H1 (cell line): ENCODE measurements around the gene PPARA. TPM values are rescaled to one million over a fixed set of nuclear protein-coding genes. Genes with fewer than 3 reads are reported as not detected.

Experiments
- CTCF ChIA-PET: fragments of 300-600 bp; sonication (Branson Sonifier 250); formaldehyde crosslinking; loops from one replicate; lab custom pipeline; 2021; ENCODE audit not compliant: partially characterized antibody; lab: Charles Lee
- POLR2A ChIA-PET: fragments of 300-600 bp; sonication (Branson Sonifier 250); formaldehyde crosslinking; loops from one replicate; lab custom pipeline; 2021; ENCODE audit warnings: inconsistent platforms; ENCODE audit not compliant: partially characterized antibody; lab: Charles Lee
- DNase-seq, 2 experiments: peaks; one replicate each; pipeline versions ENCODE4 v3.0.0 to v3.0.0-alpha.2; 2010 to 2022; ENCODE audit warnings: low spot score in 2 of 2, low read depth in 1 of 2, mixed read lengths in 1 of 2
- FAIRE-seq: peaks from 2 replicates; lab custom pipeline; 2011; peaks lifted over from hg19 to GRCh38; lab: Jason Lieb, UNC
- H2AFZ ChIP-seq: 2 replicates; pipeline ENCODE4 v1.8.1; 2012; ENCODE audit warnings: low read length, inconsistent platforms
- H2AK5ac ChIP-seq: 2 replicates; pipeline ENCODE4 v1.6.1; 2013; ENCODE audit warnings: low read depth, low read length
- H2BK120ac ChIP-seq: replicated peaks from 2 replicates; pipeline ENCODE3; 2013; ENCODE audit warnings: low read depth, low read length, inconsistent platforms
- H2BK12ac ChIP-seq: 2 replicates; pipeline ENCODE4 v1.6.1; 2013; ENCODE audit warnings: low read depth, low read length
- H2BK15ac ChIP-seq: 2 replicates; pipeline ENCODE4 v1.6.1; 2013; ENCODE audit warnings: low read length
- H2BK20ac ChIP-seq: 2 replicates; pipeline ENCODE4 v1.6.1; 2013; ENCODE audit warnings: low read length
- H2BK5ac ChIP-seq: 2 replicates; pipeline ENCODE4 v1.6.1; 2013; ENCODE audit warnings: low read depth, low read length
- H3K14ac ChIP-seq: 2 replicates; pipeline ENCODE4 v1.6.1; 2013; ENCODE audit warnings: inconsistent platforms; ENCODE audit not compliant: insufficient read length
- H3K18ac ChIP-seq: 2 replicates; pipeline ENCODE4 v1.6.1; 2013; ENCODE audit warnings: low read length; ENCODE audit errors: extremely low read depth
- H3K23ac ChIP-seq: 2 replicates; pipeline ENCODE4 v1.6.1; 2013; ENCODE audit warnings: inconsistent platforms; ENCODE audit not compliant: insufficient read length
- H3K23me2 ChIP-seq: 2 replicates; pipeline ENCODE4 v1.6.1; 2013; ENCODE audit warnings: low read depth, low read length
- H3K27ac ChIP-seq: 2 replicates; pipeline ENCODE4 v1.6.1; 2011; ENCODE audit warnings: low read depth, low read length, inconsistent platforms
- H3K27me3 ChIP-seq, 4 experiments: replicated peaks in 1 of 4; 1 replicate in 1 of 4; 2 replicates in 3 of 4; pipeline versions ENCODE4 v1.6.1 to v1.8.1; 2011 to 2013; ENCODE audit warnings: low read length in 3 of 4, mild to moderate bottlenecking in 3 of 4, inconsistent platforms in 2 of 4, mixed read lengths in 2 of 4, moderate library complexity in 1 of 4; ENCODE audit not compliant: control insufficient read depth in 3 of 4, insufficient read depth in 3 of 4; ENCODE audit errors: extremely low read depth in 1 of 4
- H3K36me3 ChIP-seq, 4 experiments: 2 replicates each; pipeline versions ENCODE4 v1.6.1 to v1.8.1; 2011 to 2013; ENCODE audit warnings: mild to moderate bottlenecking in 4 of 4, low read length in 3 of 4, moderate library complexity in 2 of 4, control low read depth in 1 of 4, inconsistent platforms in 1 of 4; ENCODE audit not compliant: insufficient read depth in 4 of 4, control insufficient read depth in 2 of 4
- H3K4ac ChIP-seq: replicated peaks from 2 replicates; pipeline ENCODE3; 2013; ENCODE audit warnings: low read length, low read depth, mixed read lengths, inconsistent platforms; ENCODE audit not compliant: insufficient read length
- H3K4me1 ChIP-seq, 4 experiments: replicated peaks in 1 of 4; 1 replicate in 1 of 4; 2 replicates in 3 of 4; pipeline versions ENCODE4 v1.6.1 to v1.8.1; 2011 to 2013; ENCODE audit warnings: low read length in 3 of 4, inconsistent platforms in 2 of 4, mixed read lengths in 1 of 4; ENCODE audit not compliant: insufficient read depth in 4 of 4, control insufficient read depth in 3 of 4
- H3K4me2 ChIP-seq, 2 experiments: 2 replicates each; pipeline versions ENCODE4 v1.6.1 to v1.8.1; 2011 to 2013; ENCODE audit warnings: low read depth in 2 of 2, low read length in 2 of 2, control low read depth in 1 of 2, inconsistent platforms in 1 of 2, mild to moderate bottlenecking in 1 of 2; ENCODE audit not compliant: insufficient read depth in 1 of 2
- H3K4me3 ChIP-seq, 4 experiments: fragments of 200-600, 300-600 bp in 1 of 4; sonication (generic), shearing (Covaris generic), sonication (Bioruptor Twin) in 1 of 4; 2 replicates each; pipeline versions ENCODE4 v1.5.1 to v1.8.1; 2011 to 2016; ENCODE audit warnings: low read length in 4 of 4, low read depth in 3 of 4, control low read depth in 2 of 4, inconsistent platforms in 2 of 4, mild to moderate bottlenecking in 2 of 4, mixed read lengths in 1 of 4, moderate library complexity in 1 of 4; ENCODE audit not compliant: insufficient read depth in 2 of 4; ENCODE audit errors: extremely low read depth in 1 of 4
- H3K56ac ChIP-seq: replicated peaks from 2 replicates; pipeline ENCODE3; 2013; ENCODE audit warnings: low read depth, mild to moderate bottlenecking, mixed read lengths, low read length, inconsistent platforms; ENCODE audit not compliant: insufficient read length
- H3K79me1 ChIP-seq: 2 replicates; pipeline ENCODE4 v1.6.1; 2013; ENCODE audit warnings: low read depth, low read length, control low read depth
- H3K79me2 ChIP-seq, 2 experiments: 2 replicates each; pipeline versions ENCODE4 v1.6.1 to v1.8.1; 2012 to 2013; ENCODE audit warnings: low read length in 2 of 2, mild to moderate bottlenecking in 2 of 2, inconsistent platforms in 1 of 2; ENCODE audit not compliant: insufficient read depth in 2 of 2, control insufficient read depth in 1 of 2
- H3K9ac ChIP-seq, 4 experiments: replicated peaks in 1 of 4; 1 replicate in 1 of 4; 2 replicates in 3 of 4; pipeline versions ENCODE4 v1.6.1 to v1.8.1; 2011 to 2013; ENCODE audit warnings: low read depth in 3 of 4, low read length in 3 of 4, control low read depth in 2 of 4, mild to moderate bottlenecking in 2 of 4, moderate library complexity in 2 of 4, inconsistent platforms in 1 of 4; ENCODE audit errors: extremely low read depth in 1 of 4
- H3K9me3 ChIP-seq, 2 experiments: 2 replicates each; pipeline versions ENCODE4 v1.6.1 to v1.8.1; 2012 to 2013; ENCODE audit warnings: mild to moderate bottlenecking in 2 of 2, moderate library complexity in 2 of 2, control low read depth in 1 of 2, inconsistent platforms in 1 of 2, low read depth in 1 of 2, low read length in 1 of 2, mixed read lengths in 1 of 2; ENCODE audit not compliant: insufficient read depth in 2 of 2
- H4K20me1 ChIP-seq, 2 experiments: replicated peaks in 1 of 2; 2 replicates each; pipeline versions ENCODE3 to v1.8.1; 2011 to 2013; ENCODE audit warnings: inconsistent platforms in 2 of 2, low read length in 2 of 2, mild to moderate bottlenecking in 1 of 2; ENCODE audit not compliant: insufficient read depth in 2 of 2, control insufficient read depth in 1 of 2
- H4K5ac ChIP-seq: 2 replicates; pipeline ENCODE4 v1.6.1; 2013; ENCODE audit warnings: low read length, low read depth, mixed read lengths, inconsistent platforms; ENCODE audit not compliant: insufficient read length
- H4K8ac ChIP-seq: 2 replicates; pipeline ENCODE4 v1.8.0; 2013; ENCODE audit warnings: mild to moderate bottlenecking, moderate library complexity, low read length, inconsistent platforms; ENCODE audit not compliant: insufficient read depth; ENCODE audit errors: extremely low read depth
- H4K91ac ChIP-seq: replicated peaks from 2 replicates; pipeline ENCODE3; 2013; ENCODE audit warnings: low read length, mixed read lengths, inconsistent platforms; ENCODE audit not compliant: insufficient read length
- ATF2 ChIP-seq: IDR thresholded peaks from 2 replicates; pipeline ENCODE4 v1.6.1; 2012; ENCODE audit warnings: low read length, inconsistent platforms
- BCL11A ChIP-seq, 2 experiments: IDR thresholded peaks; one replicate each; pipeline ENCODE4 v1.6.1; 2011; ENCODE audit warnings: low read depth in 2 of 2, low read length in 2 of 2, mild to moderate bottlenecking in 2 of 2
- EP300 ChIP-seq, 2 experiments: IDR thresholded peaks; 1 replicate in 1 of 2; 2 replicates in 1 of 2; pipeline ENCODE4 v1.6.1; 2011 to 2012; ENCODE audit warnings: low read depth in 2 of 2, low read length in 2 of 2, mild to moderate bottlenecking in 2 of 2, borderline replicate concordance in 1 of 2, inconsistent platforms in 1 of 2, moderate library complexity in 1 of 2
- JUND ChIP-seq: IDR thresholded peaks from 2 replicates; pipeline ENCODE4 v1.6.1; 2011; ENCODE audit warnings: mild to moderate bottlenecking, improper control_type of control experiment, low read length
- MAX ChIP-seq: IDR thresholded peaks from 2 replicates; pipeline ENCODE4 v1.6.1; 2012; ENCODE audit warnings: inconsistent platforms
- NANOG ChIP-seq: IDR thresholded peaks from 2 replicates; pipeline ENCODE4 v1.6.1; 2011; ENCODE audit warnings: low read length, low read depth, mild to moderate bottlenecking, inconsistent platforms; ENCODE audit not compliant: insufficient read depth, poor library complexity, severe bottlenecking
- POLR2A ChIP-seq, 2 experiments: IDR thresholded peaks; 1 replicate in 1 of 2; 2 replicates in 1 of 2; pipeline ENCODE4 v1.6.1; 2011; ENCODE audit warnings: low read depth in 2 of 2, low read length in 2 of 2, mild to moderate bottlenecking in 2 of 2; ENCODE audit errors: control extremely low read depth in 1 of 2
- RAD21 ChIP-seq, 2 experiments: IDR thresholded peaks in 1 of 2; conservative IDR thresholded peaks in 1 of 2; 2 replicates each; pipeline ENCODE4 v1.6.1; 2011; ENCODE audit warnings: low read depth in 2 of 2, low read length in 2 of 2, improper control_type of control experiment in 1 of 2, inconsistent platforms in 1 of 2, mild to moderate bottlenecking in 1 of 2, moderate library complexity in 1 of 2
- RBBP5 ChIP-seq: IDR thresholded peaks from 2 replicates; pipeline ENCODE4 v1.7.1; 2012; ENCODE audit warnings: low read depth, mild to moderate bottlenecking, inconsistent platforms, low read length, moderate library complexity, borderline replicate concordance
- TCF12 ChIP-seq: IDR thresholded peaks from 2 replicates; pipeline ENCODE4 v1.6.1; 2011; ENCODE audit warnings: low read depth, mild to moderate bottlenecking, low read length
- WGBS, 2 experiments: shearing (Covaris generic) in 1 of 2; methylation state at CpG; one replicate each; pipeline versions ENCODE4 v1.1.6 to v1.1.7; 2013 to 2015; ENCODE audit warnings: low lambda C conversion rate in 2 of 2, mixed read lengths in 2 of 2, inconsistent platforms in 1 of 2, low coverage in 1 of 2, missing lambda C conversion rate in 1 of 2; ENCODE audit not compliant: insufficient replicate concordance in 2 of 2, insufficient coverage in 1 of 2, insufficient read length in 1 of 2; ENCODE audit errors: extremely low coverage in 1 of 2, missing lambda C conversion rate in 1 of 2; 5-methylcytosine and 5-hydroxymethylcytosine counted together
- polyA plus RNA-seq, 7 experiments: library from polyadenylated mRNA; depleted of rRNA in 3 of 7; stranded (reverse) in 5 of 7; unstranded in 2 of 7; fragments of >200 nt in 5 of 7; fragments of 200-250 nt in 2 of 7; gene quantifications; 1 replicate in 5 of 7; 2 replicates in 1 of 7; 4 replicates in 1 of 7; pipeline versions ENCODE4 v1.2.1 to v1.2.3, GENCODE V29; 2011 to 2013; ENCODE audit warnings: missing spikeins in 2 of 7, mixed read lengths in 2 of 7
- total RNA-seq: library from RNA; stranded (reverse); fragmentation: NEBNext Ultra II Directional; extraction: Animal tissue kit (Norgen Biotek cat#: 25700); gene quantifications from 2 replicates; pipeline ENCODE4 v1.2.1, GENCODE V29; 2021

PPARA gene
- total and polyA plus RNA-seq, 2 of the 8 experiments (the other 6 are each of a cell fraction or from before 2014, with no cell fraction given), result 3.1 to 8.2 TPM

GRCh38 chr22:46109474-46110003 lies 40.8 kb upstream of the PPARA start:
- no peak overlapping the region for H3K56ac ChIP-seq
- no peak for DNase-seq
- WGBS, 2 experiments, result 95% methylated on average over 13 of the region's 13 CpGs; no CpG with 5 or more reads in 1 of the 2 experiments
- no peaks in the 10 kb centered on the region for H3K79me1 ChIP-seq
- no peak overlapping the region for H4K5ac ChIP-seq
- no peak overlapping the region for H3K14ac ChIP-seq
- no peak overlapping the region for H2BK120ac ChIP-seq
- no peak overlapping the region for H3K23ac ChIP-seq
- peak overlapping the region; percentile 50; the same call in 1 of the 2 replicates for H2BK12ac ChIP-seq
- H4K20me1 ChIP-seq, result peaks cover 0 to 1% of the 10 kb centered on the region in 2 experiments
- H3K4ac ChIP-seq, result no peak overlapping the region
- H3K9me3 ChIP-seq, result no peaks in the 10 kb centered on the region
- no peak overlapping the region for H2BK20ac ChIP-seq
- H3K4me3 ChIP-seq, result no peak overlapping the region
- FAIRE-seq, result no peak
- H2AFZ ChIP-seq, result no peak overlapping the region
- H3K9ac ChIP-seq, result no peak overlapping the region
- ChIA-PET POLR2A (no interaction called here), CTCF (interaction anchor here (0.9 to 10.9 kb wide), 6 partner anchors 12 to 110 kb away, joined by 3 to 147 read pairs (median 4); no protein-coding TSS in a partner anchor)
- no peaks in the 10 kb centered on the region for H3K27me3 ChIP-seq
- 0 out of 2 replicates have a peak overlapping the region, but pooled peaks have one; percentile 48 for H4K8ac ChIP-seq
- H2AK5ac ChIP-seq, result no peak overlapping the region
- H4K91ac ChIP-seq, result no peak overlapping the region
- peak overlapping the region; percentile 30; the same call in 1 of the 2 replicates for H2BK5ac ChIP-seq
- H3K27ac ChIP-seq, result no peak overlapping the region
- peaks cover 0 to 16% (median 10%) of the 10 kb centered on the region in 4 experiments; a peak in 6 of 7 replicates for H3K4me1 ChIP-seq
- H3K23me2 ChIP-seq, result no peaks in the 10 kb centered on the region
- no peak overlapping the region; the same call in 1 of the 2 replicates for H3K18ac ChIP-seq
- no peaks in the 10 kb centered on the region; a peak in 1 of 8 replicates for H3K36me3 ChIP-seq
- H3K4me2 ChIP-seq, result no peak overlapping the region
- TF ChIP-seq TCF12 (no peak), RBBP5 (no peak), ATF2 (no peak), RAD21 (IDR thresholded peaks at IDR 0.05 in 1 of 2, conservative IDR thresholded peaks at IDR 0.05 in 1 of 2; ENCODE audit: low read depth in 2 of 2, low read length in 2 of 2) (no peak), EP300 (IDR thresholded peaks at IDR 0.05; ENCODE audit: borderline replicate concordance in 1 of 2, low read depth in 2 of 2, low read length in 2 of 2) (no peak), JUND (no peak), MAX (no peak), BCL11A (IDR thresholded peaks at IDR 0.05; ENCODE audit: low read depth in 2 of 2, low read length in 2 of 2) (no peak), NANOG (no peak), POLR2A (IDR thresholded peaks at IDR 0.05; ENCODE audit: control extremely low read depth in 1 of 2, low read depth in 2 of 2, low read length in 2 of 2) (no peak)
- H2BK15ac ChIP-seq, result no peak overlapping the region
- no peaks in the 10 kb centered on the region for H3K79me2 ChIP-seq
